ENCODE measurements around the gene SDF2L1. TPM values are rescaled to one million over a fixed set of nuclear protein-coding genes. Genes with fewer than 3 reads are reported as not detected.

Gene SDF2L1
- total and polyA plus RNA-seq, 2 donors (not counting 3 experiments of a cell fraction or from before 2014, with no cell fraction given), result 66.7 to 79.5 TPM

- H3K79me2 ChIP-seq (ENCODE audit: control insufficient read depth, insufficient read depth, low read length), result no peaks in the 10 kb centered on the region
- FAIRE-seq, result no peak
- H3K9me3 ChIP-seq (replicated peaks; ENCODE audit: control insufficient read depth, insufficient read depth, low read length), result no peaks in the 10 kb centered on the region
- H3K27me3 ChIP-seq (ENCODE audit: control insufficient read depth in 2 of 2, insufficient read depth in 2 of 2, low read length in 2 of 2), result no peaks in the 10 kb centered on the region
- H3K9ac ChIP-seq (replicated peaks; ENCODE audit: extremely low read depth, insufficient read depth, low read length), result no peak overlapping the region
- no peak for DNase-seq (ENCODE audit: low read depth, low spot score)
- no peaks in the 10 kb centered on the region for H4K20me1 ChIP-seq (replicated peaks; ENCODE audit: control insufficient read depth, extremely low read depth, insufficient read depth, low read length)
- BruUV-seq (replicated peaks), result no TSS peak
- H3K4me2 ChIP-seq (ENCODE audit: insufficient read depth, low read length), result no peak overlapping the region
- ChIA-PET CTCF (no interaction called here), POLR2A (no interaction called here)
- H3K4me3 ChIP-seq (replicated peaks in 1 of 3; ENCODE audit: insufficient read depth in 1 of 3, low read depth in 1 of 3, low read length in 3 of 3), result no peak overlapping the region
- peaks cover 0 to 30% of the 10 kb centered on the region in 2 experiments for H3K36me3 ChIP-seq (ENCODE audit: control insufficient read depth in 2 of 2, extremely low read depth in 1 of 2, insufficient read depth in 2 of 2, low read length in 2 of 2)
- H2AFZ ChIP-seq (ENCODE audit: low read depth, low read length), result no peak overlapping the region
- TF ChIP-seq CTCF (IDR thresholded peaks at IDR 0.05; ENCODE audit: extremely low read depth in 1 of 2, insufficient read depth in 1 of 2, low read depth in 1 of 2, low read length in 2 of 2) (no peak), POLR2AphosphoS5 (IDR thresholded peaks at IDR 0.05; ENCODE audit: insufficient read depth, low read depth, low read length) (no peak), JUN (IDR thresholded peaks at IDR 0.05; ENCODE audit: borderline replicate concordance, insufficient read depth, insufficient read length, low read depth) (no peak)
- no peaks in the 10 kb centered on the region for H3K9me1 ChIP-seq (replicated peaks; ENCODE audit: control insufficient read depth, extremely low read depth, insufficient read depth, low read length)
- dilution Hi-C loops (cut with MboI; ENCODE audit: extremely low pct_ligation_motif_present, low sequenced_read_pairs), result no loop called here
- intact Hi-C loops (cut with micrococcal nuclease), result no loop called here
- no peaks in the 10 kb centered on the region for H3K4me1 ChIP-seq (ENCODE audit: control insufficient read depth, extremely low read depth, insufficient read depth, low read length)
- no peak overlapping the region for H3K27ac ChIP-seq (ENCODE audit: insufficient read depth, low read depth, low read length)
Observed at GRCh38 chr22:21681566-21682370, 39.7 kb downstream of the SDF2L1 start.
